Smooth muscle cell (in vitro differentiated cells): ENCODE measurements around the gene TUBB3. TPM values are rescaled to one million over a fixed set of nuclear protein-coding genes. Genes with fewer than 3 reads are reported as not detected.
"Not testable (repeated sequence)": the region's sequence is repeated elsewhere in the genome, so short reads cannot be mapped to it uniquely, and the experiment has no call there.

Source experiments
- DNase-seq: peaks from one replicate; lab custom pipeline; 2025; ENCODE audit not compliant: unreplicated experiment; lab: John Stamatoyannopoulos, UW
- H2AFZ ChIP-seq: fragments of 200-600 bp; sonication (generic); 2 replicates; pipeline ENCODE4 v1.6.0; 2016; ENCODE audit warnings: antibody characterized with exemption, low read depth, mild to moderate bottlenecking
- H3F3A ChIP-seq: fragments of 200-600 bp; sonication (generic); 2 replicates; pipeline ENCODE4 v1.6.0; 2017; ENCODE audit warnings: antibody characterized with exemption, low read depth
- H3K27ac ChIP-seq: fragments of 200-600 bp; sonication (generic); 2 replicates; pipeline ENCODE4 v1.5.1; 2016; ENCODE audit warnings: low read depth, mild to moderate bottlenecking
- H3K27me3 ChIP-seq: fragments of 200-600 bp; sonication (generic); 2 replicates; pipeline ENCODE4 v1.6.1; 2016; ENCODE audit warnings: low read depth, mild to moderate bottlenecking
- H3K36me3 ChIP-seq: fragments of 200-600 bp; sonication (generic); 2 replicates; pipeline ENCODE4 v1.5.1; 2016; ENCODE audit warnings: low read depth
- H3K4me1 ChIP-seq: fragments of 200-600 bp; sonication (generic); 2 replicates; pipeline ENCODE4 v1.5.1; 2016; ENCODE audit warnings: low read depth
- H3K4me2 ChIP-seq: fragments of 200-600 bp; sonication (generic); 2 replicates; pipeline ENCODE4 v1.6.0; 2016; ENCODE audit warnings: mild to moderate bottlenecking
- H3K4me3 ChIP-seq: fragments of 200-600 bp; sonication (generic); 2 replicates; pipeline ENCODE4 v1.5.1; 2016; ENCODE audit warnings: mild to moderate bottlenecking
- H3K79me2 ChIP-seq: fragments of 200-600 bp; sonication (generic); 2 replicates; pipeline ENCODE4 v1.6.0; 2016; ENCODE audit warnings: low read depth, mild to moderate bottlenecking
- H3K9ac ChIP-seq: fragments of 200-600 bp; sonication (generic); 2 replicates; pipeline ENCODE4 v1.6.0; 2016; ENCODE audit warnings: low read depth
- H3K9me3 ChIP-seq: fragments of 200-600 bp; sonication (generic); replicated peaks from 2 replicates; pipeline ENCODE4 v1.5.1; 2016; ENCODE audit warnings: low read depth
- H4K20me1 ChIP-seq: fragments of 200-600 bp; sonication (generic); 2 replicates; pipeline ENCODE4 v1.6.0; 2016; ENCODE audit warnings: low read depth
- WGBS: methylation state at CpG from one replicate; pipeline ENCODE4 v1.1.7; 2016; ENCODE audit warnings: low lambda C conversion rate; 5-methylcytosine and 5-hydroxymethylcytosine counted together
- polyA plus RNA-seq: library from polyadenylated mRNA; unstranded; fragments of >200 nt; fragmentation: Nextera tagmentation; extraction: Ambion mirVana; gene quantifications from 2 replicates; pipeline ENCODE4 v1.2.1, GENCODE V29; 2016
- total RNA-seq: library from RNA; depleted of rRNA; stranded (reverse); fragments of >200 nt; gene quantifications from 2 replicates; pipeline ENCODE4 v1.2.3, GENCODE V29; 2014
- TF ChIP-seq, protein P1 (sequence below): fragments of 200-600 bp; sonication (generic); IDR thresholded peaks from 2 replicates; pipeline ENCODE4 v1.5.1; 2017; ENCODE audit warnings: borderline replicate concordance, mild to moderate bottlenecking, antibody characterized with exemption; ENCODE audit not compliant: insufficient read depth, poor library complexity, severe bottlenecking

Gene TUBB3
- total and polyA plus RNA-seq, 2 experiments from 2014 or later, result 198 to 234 TPM

DNA sequence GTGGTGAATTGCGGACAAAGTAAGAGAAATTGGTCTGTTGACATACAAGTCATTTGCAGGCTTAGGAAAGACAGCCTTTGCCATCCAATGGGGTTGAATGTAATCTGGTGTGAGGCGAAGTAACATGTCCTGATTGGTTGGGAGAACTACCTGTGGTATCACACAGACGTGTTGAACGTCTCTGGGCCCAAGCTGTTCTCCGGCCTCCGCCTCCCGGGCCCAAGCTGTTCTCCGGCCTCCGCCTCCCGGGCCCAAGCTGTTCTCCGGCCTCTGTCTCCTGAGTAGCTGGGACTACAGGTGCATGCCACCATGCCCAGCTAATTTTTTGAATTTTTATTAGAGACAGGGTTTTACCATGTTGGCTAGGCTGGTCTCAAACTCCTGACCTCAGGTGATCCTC lies 44.9 kb downstream of the TUBB3 start:
- not testable (repeated sequence) for H2AFZ ChIP-seq, H3K4me1 ChIP-seq, H3K9me3 ChIP-seq, H3K9ac ChIP-seq, H3K27me3 ChIP-seq, H4K20me1 ChIP-seq, H3K27ac ChIP-seq, H3K36me3 ChIP-seq, H3K4me3 ChIP-seq, H3K4me2 ChIP-seq, DNase-seq
- Histone ChIP-seq H3K79me2 (peaks cover 11% of the 10 kb centered on the region), H3F3A (peaks cover 19% of the 10 kb centered on the region)
- WGBS, result 95% methylated on average over 11 of the region's 11 CpGs

DNA sequence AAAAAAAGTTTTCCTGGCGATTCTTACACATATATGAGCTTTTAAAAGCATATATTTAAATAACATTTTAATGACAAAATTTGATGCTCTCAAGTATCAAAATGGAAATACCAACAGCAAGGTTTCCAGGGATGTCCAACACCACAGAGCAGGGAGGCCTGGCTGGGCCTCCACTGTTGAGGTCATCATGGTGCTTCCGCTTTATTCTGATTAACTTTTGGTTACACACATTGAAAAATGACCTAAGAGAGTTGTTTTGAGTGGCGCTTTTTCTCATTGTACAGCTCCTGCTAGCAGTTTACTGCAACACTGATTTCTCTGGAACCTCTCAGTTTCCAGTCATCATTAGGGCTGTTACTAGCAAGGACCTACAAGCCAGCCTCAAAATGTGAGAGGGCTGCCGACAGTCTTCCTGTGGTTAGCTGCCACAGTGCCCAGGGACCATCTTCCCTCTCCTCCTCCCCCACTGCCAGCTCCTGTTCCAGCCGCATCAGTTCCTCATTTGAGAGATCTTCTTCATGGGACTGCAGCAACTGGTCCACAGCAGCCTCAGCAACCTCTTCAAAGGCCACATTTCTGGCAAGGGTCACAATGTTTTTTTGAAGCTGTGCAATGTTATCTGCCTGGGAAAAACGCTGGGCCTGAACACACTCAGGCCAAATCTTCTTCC lies 46.7 kb downstream of the TUBB3 start:
- Histone ChIP-seq H3F3A (peaks cover 19% of the 10 kb centered on the region), H3K36me3 (no peaks in the 10 kb centered on the region), H4K20me1 (no peaks in the 10 kb centered on the region), H3K9ac (no peak overlapping the region), H3K4me3 (no peak overlapping the region), H3K4me1 (peaks cover 15% of the 10 kb centered on the region), H2AFZ (no peak overlapping the region), H3K27me3 (no peaks in the 10 kb centered on the region), H3K79me2 (peaks cover 29% of the 10 kb centered on the region), H3K27ac (no peak overlapping the region), H3K9me3 (no peaks in the 10 kb centered on the region), H3K4me2 (no peak overlapping the region)
- TF ChIP-seq, protein P1, sequence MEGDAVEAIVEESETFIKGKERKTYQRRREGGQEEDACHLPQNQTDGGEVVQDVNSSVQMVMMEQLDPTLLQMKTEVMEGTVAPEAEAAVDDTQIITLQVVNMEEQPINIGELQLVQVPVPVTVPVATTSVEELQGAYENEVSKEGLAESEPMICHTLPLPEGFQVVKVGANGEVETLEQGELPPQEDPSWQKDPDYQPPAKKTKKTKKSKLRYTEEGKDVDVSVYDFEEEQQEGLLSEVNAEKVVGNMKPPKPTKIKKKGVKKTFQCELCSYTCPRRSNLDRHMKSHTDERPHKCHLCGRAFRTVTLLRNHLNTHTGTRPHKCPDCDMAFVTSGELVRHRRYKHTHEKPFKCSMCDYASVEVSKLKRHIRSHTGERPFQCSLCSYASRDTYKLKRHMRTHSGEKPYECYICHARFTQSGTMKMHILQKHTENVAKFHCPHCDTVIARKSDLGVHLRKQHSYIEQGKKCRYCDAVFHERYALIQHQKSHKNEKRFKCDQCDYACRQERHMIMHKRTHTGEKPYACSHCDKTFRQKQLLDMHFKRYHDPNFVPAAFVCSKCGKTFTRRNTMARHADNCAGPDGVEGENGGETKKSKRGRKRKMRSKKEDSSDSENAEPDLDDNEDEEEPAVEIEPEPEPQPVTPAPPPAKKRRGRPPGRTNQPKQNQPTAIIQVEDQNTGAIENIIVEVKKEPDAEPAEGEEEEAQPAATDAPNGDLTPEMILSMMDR, result no peak
- DNase-seq, result no peak
- 100% methylated on average over 6 of the region's 6 CpGs for WGBS

DNA sequence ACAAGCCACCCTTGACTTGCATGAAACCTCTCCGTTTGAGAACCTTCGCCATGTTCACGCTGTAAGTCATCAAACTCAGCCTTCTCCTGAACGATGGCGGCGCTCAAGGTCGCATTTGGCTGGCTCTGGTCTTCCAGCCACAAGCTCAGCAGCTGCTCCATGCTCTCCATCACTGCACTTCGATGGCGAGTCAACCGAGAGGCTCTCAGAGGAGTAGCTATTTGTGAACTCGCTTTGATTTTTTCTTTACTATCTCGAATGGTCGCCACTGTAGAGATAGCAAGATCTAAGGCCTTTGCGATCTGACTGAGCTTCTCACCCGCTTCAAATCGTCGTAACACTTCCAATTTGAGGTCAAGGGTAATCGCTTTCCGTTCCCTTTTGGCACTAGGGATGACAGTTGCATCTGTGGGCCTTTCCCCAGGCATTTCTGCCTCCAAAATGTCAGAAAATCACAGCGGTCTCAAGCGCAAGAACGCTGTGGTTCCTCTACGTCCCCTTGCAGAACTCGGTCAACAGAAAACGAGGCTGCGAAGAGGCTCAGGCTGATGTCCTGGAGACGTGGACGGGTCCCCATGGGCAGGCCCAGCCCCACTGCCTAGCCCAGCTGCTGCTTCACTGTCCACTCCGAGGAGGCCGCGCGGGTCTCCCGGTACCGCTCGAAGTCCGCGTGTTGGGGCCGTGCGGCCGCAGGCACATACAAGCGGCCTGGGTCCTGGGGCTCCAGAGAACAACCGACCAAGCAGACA lies 48.5 kb downstream of the TUBB3 start:
- H2AFZ ChIP-seq, result peak overlapping the region; percentile 90
- no peak for DNase-seq
- H3K9me3 ChIP-seq, result no peaks in the 10 kb centered on the region
- WGBS, result 67% methylated on average over 42 of the region's 42 CpGs
- H4K20me1 ChIP-seq, result no peaks in the 10 kb centered on the region
- peaks cover 15% of the 10 kb centered on the region for H3K4me1 ChIP-seq
- peaks cover 44% of the 10 kb centered on the region for H3K79me2 ChIP-seq
- no peaks in the 10 kb centered on the region for H3K27me3 ChIP-seq
- peaks cover 19% of the 10 kb centered on the region for H3F3A ChIP-seq
- H3K4me2 ChIP-seq, result peak overlapping the region; percentile 90
- H3K9ac ChIP-seq, result peak overlapping the region; percentile 89
- TF ChIP-seq, protein P1, result no peak
- H3K4me3 ChIP-seq, result peak overlapping the region; percentile 91
- peak overlapping the region; percentile 80 for H3K27ac ChIP-seq
- no peaks in the 10 kb centered on the region for H3K36me3 ChIP-seq
